ENCODE data around the gene RCL1.
A peak's percentile ranks its signal among the peaks of the same experiment; 100 is the strongest.

The RCL1 gene

DNA sequence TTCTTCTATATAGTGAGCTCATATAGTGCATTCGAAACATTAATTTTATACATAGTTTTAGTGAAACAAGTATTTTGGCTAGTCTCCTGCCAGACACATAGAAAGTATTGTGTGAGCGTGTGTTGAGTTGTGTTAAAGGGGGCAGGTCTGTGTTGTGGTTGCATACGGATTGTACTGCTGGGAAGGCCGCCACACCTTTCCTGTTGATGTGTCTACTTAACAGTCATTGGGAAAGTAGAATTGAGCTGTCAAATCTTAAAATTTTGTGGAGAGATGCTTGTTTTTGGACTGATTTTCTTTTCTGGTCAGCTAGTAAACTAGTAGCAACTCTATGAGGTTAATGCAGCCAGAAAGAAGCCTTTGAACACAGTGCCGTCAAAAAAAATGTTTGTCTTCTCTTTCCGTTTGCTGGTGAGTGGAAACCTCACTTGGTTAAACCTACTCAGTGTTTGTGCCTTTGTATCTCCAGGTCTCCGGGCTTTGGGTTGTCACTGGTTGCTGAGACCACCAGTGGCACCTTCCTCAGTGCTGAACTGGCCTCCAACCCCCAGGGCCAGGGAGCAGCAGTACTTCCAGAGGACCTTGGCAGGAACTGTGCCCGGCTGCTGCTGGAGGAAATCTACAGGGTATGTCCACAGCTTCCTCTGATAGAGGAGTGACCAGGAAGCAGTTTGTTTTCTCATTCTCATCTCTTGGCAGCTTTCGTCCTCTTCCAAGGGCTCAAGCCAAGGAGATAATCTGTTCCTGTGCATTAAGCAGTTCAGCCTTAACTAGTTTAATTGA lies 51.5 kb downstream of the RCL1 start:
- no peak for DNase-seq

DNA sequence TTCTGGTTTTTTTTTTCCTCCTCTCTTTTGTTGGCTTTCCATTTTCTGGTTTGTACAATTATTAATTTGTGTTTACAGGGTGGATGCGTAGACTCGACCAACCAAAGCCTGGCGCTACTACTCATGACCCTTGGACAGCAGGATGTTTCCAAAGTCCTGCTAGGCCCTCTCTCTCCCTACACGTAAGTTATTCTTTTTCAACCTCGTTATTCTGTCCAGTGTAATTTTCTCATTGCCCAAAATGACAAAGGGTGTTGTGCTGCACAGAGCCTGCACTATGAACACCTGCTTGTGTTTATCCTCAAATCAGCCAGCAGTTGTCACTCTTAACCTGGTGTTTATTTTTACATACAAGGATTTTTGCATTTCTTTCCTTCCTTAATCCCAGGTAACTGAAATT lies 56.6 kb downstream of the RCL1 start:
- peak; percentile 0 for DNase-seq

DNA sequence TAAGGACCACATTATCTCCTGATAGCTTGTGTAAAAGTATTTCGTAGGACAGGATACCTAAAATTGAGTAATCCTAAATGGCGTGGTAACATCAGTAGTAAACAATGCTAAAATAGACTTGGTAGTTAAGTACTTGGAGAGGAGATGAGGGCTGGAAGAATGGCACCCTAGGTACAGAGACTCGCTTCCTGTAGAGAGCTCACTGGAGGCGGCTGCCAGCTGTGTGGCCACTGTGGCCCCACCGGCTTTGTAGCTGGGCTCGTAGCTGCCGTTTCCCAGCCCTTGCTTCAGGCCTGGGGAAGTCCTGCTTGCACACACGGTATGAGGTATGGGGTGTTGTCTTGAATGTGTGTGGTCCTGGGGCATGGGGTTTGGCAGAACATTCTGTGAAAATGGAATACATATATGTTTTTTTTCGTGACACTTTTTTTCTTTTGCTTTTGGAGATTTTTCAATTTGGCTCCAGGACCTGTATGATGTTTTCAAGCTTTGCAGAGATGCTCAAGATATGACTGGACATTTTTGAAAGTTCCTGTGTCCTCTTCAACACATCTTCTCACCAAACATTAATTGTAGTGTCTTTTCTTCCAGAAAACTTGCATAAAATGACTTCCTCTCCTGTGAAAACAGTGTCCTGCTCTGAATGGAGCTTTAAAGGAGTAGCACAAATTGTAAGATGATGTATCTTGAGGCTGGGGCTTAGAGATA lies 58.0 kb downstream of the RCL1 start:
- DNase-seq: no peak

DNA sequence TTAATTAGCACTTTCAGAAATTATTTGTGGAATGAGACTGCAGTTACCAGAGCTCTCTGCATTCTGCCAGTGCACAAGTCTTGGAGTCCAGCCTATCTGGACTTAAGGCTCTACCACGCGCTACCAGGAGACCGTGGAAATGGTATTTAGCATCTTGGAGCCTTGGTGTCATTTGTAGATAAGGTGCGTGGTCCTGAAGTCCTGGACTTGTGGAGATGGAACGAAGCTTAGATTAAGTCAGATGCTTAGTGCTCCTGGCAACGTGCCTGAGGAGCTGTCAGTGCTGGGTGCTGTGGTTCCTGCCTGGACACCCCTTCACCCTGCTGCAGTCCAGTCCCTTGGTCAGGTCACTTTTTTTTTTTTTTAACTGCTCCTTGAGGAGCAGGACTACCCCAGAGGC lies 59.7 kb downstream of the RCL1 start:
- no peak for DNase-seq

DNA sequence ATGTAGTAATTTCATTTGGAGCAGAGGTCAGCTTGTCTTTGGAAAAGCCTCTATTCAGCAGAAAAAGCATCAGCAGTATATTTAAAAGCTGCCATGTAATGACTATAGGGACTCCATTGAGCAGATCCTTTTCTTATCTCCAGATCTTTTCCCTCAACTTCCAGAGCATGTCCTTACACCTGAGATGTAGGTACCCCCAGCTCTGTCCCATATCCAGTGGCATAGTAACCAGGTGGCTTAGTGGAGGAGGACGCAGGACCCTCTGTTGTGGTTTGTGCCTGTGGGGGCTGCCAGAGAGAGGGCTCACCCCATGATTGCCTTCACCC lies 61.5 kb downstream of the RCL1 start:
- no peak for DNase-seq

DNA sequence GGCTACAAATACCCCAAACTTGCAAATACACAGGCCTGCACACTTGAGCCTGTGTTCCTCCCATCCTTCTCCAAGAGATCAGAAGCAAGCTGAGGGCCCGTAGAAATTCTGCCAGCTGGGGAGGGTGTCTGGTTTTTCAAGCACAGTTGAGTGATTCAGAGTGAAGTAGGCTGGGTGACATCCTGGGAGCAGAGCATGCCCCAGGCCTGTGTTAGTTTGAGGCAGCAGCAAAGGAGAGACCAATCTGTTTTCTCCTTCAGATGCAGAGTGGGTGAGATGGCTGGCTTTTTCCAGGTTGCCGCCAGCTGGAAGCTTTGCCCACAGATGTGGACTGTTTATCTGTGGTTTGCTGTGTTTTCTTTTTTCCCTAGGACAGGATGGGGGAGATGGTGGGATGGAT lies 63.1 kb downstream of the RCL1 start:
- no peak for DNase-seq

DNA sequence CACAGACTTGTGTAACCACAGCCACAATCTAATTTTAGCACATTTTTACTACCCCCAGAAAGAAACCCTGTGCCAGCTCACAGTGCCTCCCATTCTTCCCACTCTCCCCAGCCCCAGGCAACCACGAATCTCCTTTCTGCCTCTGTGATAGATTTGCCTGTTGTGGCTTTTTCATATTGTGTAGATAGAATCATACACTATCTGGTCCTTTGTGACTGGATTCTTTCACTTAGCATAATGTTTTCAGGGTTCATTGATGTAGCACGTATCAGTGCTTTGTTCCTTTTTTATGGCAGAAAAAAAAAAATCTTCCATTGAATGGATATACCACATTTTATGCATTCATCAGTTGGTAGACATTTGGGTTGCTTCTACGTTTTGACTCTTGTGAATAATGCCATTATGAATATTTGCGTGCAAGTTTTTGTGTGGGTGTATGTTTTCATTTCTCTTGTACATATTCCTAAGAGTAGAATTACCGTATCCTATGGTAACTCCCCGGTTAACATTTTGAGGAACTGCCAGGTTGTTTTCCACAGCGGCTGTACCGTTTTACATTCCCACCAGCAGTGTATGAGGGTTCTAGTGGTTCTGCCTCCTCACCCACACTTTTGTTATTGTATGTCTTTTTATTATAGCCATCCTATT lies 64.5 kb downstream of the RCL1 start:
- no peak for DNase-seq

DNA sequence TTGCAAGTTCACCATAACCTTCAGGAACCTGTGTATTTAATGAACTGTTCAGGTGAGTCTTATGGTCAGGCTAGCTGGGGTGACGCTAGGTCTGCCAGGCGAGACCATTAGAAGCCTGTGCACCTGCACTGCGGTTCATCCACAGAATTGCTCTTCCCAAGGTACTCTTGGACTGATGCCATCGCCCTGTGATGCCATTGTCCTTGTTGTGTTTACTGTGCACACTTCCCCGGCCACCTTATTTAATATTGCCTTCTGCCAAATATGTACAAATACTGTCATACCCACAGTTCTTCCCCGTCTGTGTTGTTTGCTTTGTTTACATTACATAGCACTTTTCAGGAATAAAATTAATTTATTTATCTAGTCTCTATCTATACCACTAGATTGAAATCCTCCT lies 66.3 kb downstream of the RCL1 start:
- DNase-seq: peak; percentile 45

DNA sequence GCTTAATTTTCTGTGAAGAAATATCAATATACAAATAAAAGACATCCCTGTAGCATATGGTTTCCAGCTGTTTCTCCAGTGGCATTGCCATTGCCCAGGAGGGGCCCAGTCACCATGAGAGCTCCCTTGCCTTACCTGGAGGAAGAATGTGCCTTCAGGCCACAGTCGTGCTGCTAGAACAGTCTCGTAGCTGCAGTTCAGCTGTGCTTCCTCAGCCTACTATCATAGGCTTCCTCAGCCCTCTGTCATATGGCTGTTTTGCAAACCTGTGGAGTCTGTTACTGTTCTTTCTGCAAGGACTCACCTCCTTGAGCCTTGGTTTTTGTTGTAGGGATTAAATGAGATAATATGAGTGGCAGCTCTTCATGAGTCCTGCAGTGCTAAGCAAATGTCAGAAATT lies 67.6 kb downstream of the RCL1 start:
- no peak for DNase-seq

DNA sequence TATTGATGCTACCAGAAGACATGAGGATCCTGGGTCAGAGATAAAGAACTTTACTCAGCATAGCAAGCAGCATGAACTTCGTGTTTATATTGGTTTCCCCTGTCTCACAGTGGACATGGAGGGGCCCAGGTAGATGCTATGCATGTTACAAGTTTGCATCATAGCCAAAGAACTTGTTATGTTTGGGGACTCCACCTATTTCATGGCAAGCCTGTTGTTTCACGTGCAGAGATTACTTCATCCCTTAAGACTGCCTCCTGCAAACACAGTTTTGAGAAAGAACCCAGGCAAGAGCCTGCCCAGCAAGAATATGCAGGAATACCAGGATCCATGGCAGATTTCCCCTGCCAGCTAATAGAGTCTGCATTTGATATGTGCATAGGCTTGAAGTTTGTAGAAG lies 68.4 kb downstream of the RCL1 start:
- no peak for DNase-seq

DNA sequence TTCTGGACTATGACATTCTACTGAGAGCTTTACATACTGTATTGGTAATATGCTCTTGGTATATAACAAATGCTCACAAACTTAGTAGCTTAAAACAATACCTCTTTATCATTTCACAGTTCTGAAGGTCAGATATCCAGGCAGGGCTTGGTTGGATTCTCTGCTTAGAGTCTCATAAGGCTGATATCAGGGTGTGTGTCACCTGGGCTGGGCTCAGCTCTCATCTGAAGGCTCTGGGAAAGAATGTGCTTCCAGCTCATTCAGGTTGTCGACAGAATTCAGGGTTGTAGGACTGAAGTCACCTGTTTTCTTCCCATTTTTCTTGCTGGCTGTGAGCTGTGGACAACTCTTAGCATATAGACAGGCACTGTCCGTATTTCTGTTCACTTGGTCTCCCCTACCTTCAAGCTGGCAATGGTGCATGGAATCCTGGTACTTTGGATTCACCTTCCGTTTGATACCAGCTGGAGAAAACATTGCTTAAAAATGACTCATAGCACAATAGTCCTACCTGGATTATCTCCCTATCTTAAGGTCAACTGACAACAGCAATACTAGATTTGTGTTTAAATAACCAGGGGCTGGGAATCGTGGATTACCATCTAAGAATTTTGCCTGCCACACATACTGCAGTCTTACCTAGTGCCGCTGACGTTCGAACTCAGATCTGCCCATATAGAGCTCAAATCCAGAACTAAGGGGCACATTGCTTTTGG lies 69.2 kb downstream of the RCL1 start:
- no peak for DNase-seq

DNA sequence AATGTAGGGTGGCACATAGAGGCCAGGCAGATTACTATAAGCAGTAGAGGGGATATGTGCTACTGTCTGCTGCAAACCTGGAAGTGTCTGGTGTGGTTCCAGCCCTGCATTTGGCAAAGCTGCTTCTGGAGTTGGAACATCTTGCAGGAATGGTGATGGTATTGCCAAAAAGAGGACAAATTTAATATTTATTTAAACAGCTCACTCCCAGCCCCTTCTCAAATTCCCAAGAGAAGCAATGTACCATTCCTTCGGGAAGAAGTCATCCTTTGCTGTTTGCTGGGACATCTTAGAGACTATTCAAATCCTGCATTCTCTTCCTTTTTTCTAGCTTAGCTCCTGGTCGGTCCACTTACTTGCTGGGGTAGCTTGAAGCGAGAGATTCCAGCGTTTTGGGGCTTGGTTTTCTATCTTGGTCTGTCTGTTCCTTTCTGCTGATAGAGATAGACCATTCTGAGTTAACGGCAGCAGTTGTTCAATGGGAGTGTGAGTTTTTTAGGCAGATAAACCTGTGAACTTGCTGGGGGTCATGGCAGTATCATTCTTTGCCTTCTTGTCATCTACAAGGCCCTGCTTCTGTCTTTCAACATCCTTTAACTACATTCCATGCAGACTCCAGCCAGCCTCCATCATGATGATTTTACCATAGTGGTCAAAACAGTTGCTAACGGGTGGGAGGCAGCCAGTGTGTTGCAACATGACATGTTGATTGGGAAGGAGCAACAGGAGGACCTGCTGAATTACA lies 69.9 kb downstream of the RCL1 start:
- DNase-seq: no peak

DNA sequence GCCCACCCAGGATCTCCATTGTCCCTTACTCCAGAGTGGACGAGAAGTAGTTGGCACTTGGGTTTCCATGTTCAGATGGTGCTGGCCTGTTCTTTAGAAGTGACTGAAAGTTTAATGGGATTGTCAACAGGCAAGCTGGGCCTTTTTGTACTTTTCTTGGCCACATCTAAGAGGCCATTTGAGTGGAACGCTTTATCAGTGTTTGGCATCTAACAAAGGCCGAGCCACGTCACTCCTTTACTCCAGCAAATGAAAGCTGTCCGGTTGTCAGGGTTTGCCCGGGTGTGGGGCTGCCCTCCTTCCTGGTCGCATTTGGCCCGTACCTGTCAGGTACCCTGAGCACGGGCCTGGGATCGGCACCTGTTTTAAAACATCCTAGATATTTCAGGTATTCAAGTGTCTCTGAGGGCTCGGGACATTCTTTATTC lies 71.5 kb downstream of the RCL1 start:
- no peak for DNase-seq

DNA sequence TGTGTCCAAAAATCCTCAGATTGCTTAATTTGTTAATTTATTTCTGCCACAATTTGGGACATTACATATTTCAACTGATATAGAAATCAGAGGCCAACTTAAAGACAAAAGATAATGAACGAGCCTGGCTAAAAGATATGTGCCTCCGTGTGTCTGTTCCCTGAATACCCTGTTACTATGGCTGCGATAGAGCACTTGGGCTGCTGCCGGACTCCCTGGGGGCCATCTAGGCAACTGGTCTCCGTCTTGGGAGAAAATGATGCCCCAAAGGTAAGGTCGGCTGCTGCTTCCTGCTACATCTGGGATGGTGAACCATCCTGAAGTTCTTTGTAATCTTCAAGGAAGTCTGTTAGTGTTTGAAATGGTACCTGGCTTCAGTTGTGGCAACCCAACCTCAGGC lies 72.0 kb downstream of the RCL1 start:
- no peak for DNase-seq

DNA sequence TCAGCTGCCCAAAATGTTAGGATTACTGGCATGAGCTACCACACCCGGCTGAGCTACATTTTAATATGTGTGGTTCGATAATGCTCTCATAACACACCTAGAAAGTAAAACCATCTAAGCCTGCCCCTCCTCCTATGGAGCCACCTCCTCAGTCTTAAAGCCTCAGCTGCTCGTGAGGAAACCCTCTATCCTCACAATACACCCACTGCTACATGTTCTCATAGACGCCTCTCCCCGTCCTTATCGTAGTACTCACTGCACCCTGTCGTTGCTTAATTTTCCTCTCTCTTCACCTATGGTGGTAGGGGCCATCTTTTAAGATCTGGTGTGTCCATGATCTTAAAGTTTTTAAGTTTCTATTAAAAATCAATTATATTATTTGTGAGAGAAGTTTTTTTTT lies 72.9 kb downstream of the RCL1 start:
- DNase-seq: no peak

DNA sequence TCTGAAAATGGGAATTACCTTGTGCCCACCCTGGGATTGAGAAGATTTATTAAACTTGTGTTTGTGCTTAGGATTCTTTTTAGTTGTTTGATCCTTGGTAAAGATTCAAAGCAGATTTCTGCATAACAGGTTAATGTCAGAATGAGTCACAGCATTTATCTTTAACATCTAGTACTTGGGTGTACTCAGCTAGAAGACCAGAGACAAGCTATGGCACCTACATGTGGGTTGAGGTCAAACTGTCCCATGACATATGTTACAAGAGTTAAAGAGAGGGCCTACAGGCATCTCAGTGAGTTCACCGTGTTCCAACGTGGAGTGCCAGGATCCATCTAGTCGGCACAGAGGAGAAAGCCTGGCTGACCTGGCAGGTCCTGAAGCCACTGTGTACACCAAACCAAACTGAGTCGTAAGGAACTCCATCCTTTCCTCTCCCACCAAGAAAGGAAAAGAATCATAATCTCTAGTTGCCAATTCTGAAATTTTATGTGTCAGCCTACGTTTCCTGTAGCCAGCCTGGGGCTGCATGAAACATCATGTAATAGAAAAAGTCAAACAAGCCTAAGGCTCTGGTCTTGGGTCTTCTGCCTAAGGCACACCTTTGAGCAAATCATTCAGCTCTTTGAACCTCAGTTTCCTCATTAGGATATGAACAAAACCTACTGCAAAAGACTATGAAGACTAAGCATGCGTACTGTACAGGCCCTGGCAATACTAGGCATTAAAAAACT lies 73.7 kb downstream of the RCL1 start:
- DNase-seq: no peak

DNA sequence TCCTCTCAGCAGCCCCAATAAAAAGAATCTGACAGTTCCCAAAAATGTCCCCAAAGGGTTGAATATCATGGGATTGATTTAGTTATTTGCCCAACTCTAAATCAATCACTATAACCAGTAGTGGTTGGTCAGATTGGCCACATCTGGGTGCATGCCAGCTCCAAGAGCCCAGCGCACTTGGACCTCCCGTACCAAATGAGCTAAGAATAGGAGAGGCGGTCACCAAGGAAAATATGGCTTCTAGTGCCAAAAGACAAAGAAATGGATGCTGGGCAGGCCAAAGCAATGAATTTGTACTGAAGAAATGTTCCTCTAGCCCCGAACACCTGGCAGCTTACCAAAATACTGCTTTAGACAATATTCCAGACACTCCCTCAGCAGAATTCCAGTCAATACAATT lies 80.3 kb downstream of the RCL1 start:
- DNase-seq: no peak

DNA sequence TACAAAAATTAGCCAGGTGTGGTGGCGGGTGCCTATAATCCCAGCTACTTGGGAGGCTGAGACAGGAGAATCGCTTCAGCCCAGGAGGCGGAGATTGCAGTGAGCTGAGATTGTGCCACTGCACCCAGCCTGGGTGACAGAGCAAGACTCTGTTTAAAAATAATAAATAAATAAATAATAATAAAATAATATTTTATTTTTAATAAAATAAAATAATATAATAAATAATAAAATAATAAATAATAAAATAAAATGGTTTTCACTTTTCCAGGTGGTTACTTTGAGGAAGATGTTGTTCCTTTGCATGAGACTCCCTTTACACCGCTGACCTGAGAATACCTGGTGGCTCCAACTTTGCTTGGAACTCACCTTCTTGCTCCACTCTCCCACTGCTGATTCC lies 82.8 kb downstream of the RCL1 start:
- DNase-seq: no peak

DNA sequence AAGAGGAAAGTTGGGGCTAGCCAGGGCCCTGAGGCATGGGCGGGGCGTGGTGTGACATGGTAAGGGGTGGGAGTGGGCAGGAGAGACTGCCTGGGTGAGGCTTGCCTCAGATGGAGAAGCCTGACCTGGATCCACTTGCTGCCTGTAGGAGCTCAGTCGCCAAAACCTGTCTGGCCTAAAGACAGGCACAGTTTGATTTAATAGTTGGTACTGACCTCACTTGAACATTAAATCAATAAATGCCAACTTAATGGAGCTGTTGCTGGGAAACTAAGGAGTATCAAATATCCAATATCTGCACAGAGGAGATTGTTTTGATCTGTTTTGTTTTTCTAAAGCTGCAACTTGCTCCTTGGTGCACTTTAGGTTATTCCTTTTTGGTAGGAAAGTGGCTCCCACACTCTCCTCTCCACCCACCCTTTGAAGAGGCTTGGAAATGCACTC lies 86.4 kb downstream of the RCL1 start:
- no peak for DNase-seq

DNA sequence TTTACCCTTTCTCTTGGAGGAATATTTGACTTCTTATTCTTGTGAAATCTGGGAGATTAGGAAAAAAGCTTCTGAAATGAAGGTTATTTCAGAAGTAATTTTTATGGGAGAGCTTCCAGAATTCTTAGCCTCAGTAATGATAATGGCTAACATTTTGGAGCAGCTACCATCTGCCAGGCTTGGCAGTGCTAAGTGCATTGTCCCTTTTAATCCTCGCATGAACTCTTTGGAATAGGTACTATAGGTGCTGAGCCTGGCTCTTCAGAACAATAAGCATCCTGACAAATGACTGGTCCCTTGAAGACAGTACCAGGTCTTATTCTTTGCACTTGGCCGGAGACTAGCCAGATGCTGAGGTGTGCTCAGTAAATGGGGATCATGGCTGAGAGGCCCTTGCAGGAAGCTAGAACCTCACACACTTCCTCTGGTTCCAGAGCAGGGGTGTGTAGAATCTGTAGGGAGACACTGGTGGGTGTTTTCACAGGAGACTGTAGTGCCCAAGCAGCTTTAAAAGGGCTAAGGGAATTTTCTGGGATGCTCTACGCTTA lies 90.7 kb downstream of the RCL1 start:
- DNase-seq: no peak

DNA sequence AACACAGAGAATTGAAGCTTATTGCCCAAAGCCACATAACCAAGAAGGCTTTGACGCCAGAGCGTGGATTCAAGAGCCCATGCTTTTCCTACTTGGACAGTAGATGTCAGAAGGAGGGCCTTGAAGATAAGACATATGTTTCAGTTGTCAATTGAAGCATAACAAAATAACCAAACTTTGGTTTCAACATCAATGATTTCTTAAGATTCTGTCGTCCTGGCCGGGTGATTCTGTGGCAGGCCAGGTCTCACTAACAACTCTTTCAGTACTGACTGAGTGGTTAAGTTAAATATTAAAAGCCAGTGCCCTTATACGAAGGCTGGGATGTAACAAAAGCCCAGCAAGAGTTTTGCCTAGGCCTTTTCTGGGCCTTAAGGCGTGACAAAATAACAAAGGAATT lies 94.0 kb downstream of the RCL1 start:
- DNase-seq: no peak

DNA sequence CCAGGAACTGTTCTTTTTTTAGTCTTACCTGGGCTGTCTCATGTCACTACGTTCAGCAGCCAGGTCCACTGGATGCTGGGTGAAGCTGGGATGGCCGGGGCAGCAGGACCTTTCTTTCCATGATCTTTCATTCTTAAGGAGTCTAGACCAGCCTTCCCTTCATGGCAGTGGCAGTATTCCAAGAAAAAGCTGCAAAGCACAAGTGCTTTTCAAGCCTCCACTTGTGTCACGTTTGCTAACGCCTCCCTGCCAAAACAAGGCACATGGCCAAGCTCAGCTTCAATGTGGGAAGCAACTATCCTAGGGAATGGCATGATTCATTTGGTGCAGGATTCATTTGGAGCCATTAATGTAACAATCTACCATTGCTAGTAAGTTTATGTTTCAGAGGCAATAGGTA lies 94.8 kb downstream of the RCL1 start:
- peak; percentile 34 for DNase-seq

Measured in NCI-H345 (cell line).